H7 (cell line): ENCODE results near the gene PCDH9. TPM values are rescaled to one million over a fixed set of nuclear protein-coding genes. Genes with fewer than 3 reads are reported as not detected.
"Not testable (repeated sequence)": the region's sequence is repeated elsewhere in the genome, so short reads cannot be mapped to it uniquely, and the experiment has no call there.

Experiments
- DNase-seq: peaks from one replicate; pipeline ENCODE4 v3.0.0; 2012
- H3K27me3 ChIP-seq: 2 replicates; pipeline ENCODE4 v1.6.0; 2011; ENCODE audit warnings: mild to moderate bottlenecking, low read length; ENCODE audit not compliant: control insufficient read depth, insufficient read depth
- H3K36me3 ChIP-seq: replicated peaks from 2 replicates; pipeline ENCODE4 v1.5.1; 2011; ENCODE audit warnings: low read length; ENCODE audit not compliant: control insufficient read depth, insufficient read depth
- H3K4me3 ChIP-seq: 2 replicates; pipeline ENCODE4 v1.5.1; 2011; ENCODE audit warnings: low read depth, mild to moderate bottlenecking, control low read depth, low read length, moderate library complexity; ENCODE audit not compliant: insufficient read depth
- total RNA-seq: library from RNA; depleted of rRNA; stranded (reverse); fragments of >200 nt; shearing (Covaris generic); gene quantifications from 2 replicates; pipeline ENCODE4 v1.2.3, GENCODE V29; 2014

Gene PCDH9
- total RNA-seq, 1 experiment from 2014 or later, result 0.14 TPM

- Histone ChIP-seq H3K4me3 (no peak overlapping the region), H3K36me3 (no peaks in the 10 kb centered on the region), H3K27me3 (no peaks in the 10 kb centered on the region)
- no peak for DNase-seq
Measured at GRCh38 chr13:66266348-66266747, 963.8 kb downstream of the PCDH9 start.

- Histone ChIP-seq H3K36me3 (no peaks in the 10 kb centered on the region), H3K4me3 (no peak overlapping the region), H3K27me3 (no peaks in the 10 kb centered on the region)
- no peak for DNase-seq
Measured at GRCh38 chr13:66265371-66265770, 964.8 kb downstream of the PCDH9 start.

GRCh38 chr13:66264971-66265370 lies 965.2 kb downstream of the PCDH9 start:
- no peaks in the 10 kb centered on the region for H3K27me3 ChIP-seq
- no peak for DNase-seq
- no peak overlapping the region for H3K4me3 ChIP-seq
- H3K36me3 ChIP-seq, result no peaks in the 10 kb centered on the region

DNA sequence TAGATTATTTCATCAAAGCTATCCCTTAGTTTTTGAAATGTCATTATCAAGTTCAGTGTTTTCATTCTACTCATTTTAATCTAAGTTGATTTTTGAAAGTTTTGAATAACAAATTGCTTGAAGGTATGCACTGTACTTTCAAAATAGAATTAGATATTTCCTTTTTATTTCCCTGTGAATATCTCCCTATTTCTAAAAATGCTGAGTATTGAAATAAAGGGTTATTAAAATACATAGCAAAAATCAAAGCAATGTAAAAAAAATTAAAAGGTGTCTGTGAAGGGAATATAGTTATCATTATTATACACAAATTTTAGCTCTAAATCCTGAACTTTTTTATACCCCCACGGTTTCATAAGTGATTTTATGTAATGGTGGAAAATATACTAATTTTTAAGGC lies 967.8 kb downstream of the PCDH9 start:
- no peaks in the 10 kb centered on the region; the same call in 1 of the 2 replicates for H3K36me3 ChIP-seq
- no peak overlapping the region for H3K4me3 ChIP-seq
- H3K27me3 ChIP-seq, result no peaks in the 10 kb centered on the region
- DNase-seq, result no peak

DNA sequence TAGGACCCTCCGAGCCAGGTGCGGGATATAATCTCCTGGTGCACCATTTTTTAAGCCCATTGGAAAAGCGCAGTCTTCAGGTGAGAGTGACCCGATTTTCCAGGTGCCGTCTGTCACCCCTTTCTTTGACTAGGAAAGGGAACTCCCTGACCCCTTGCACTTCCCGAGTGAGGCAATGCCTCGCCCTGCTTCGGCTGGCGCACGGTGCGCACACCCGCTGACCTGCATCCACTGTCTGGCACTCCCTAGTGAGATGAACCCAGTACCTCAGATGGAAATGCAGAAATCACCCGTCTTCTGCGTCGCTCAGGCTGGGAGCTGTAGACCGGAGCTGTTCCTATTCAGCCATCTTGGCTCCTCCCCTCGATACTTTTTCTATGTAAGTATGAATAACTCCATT lies 970.7 kb downstream of the PCDH9 start:
- not testable (repeated sequence) for H3K27me3 ChIP-seq, H3K36me3 ChIP-seq, DNase-seq, H3K4me3 ChIP-seq
